CD1c-positive myeloid dendritic cell (primary cell): ENCODE data around the gene TSSK1B.
"Not testable (repeated sequence)": the region's sequence is repeated elsewhere in the genome, so short reads cannot be mapped to it uniquely, and the experiment has no call there.

Experiments used
- DNase-seq: peaks from one replicate; pipeline ENCODE4 v3.0.0-alpha.2; 2016; ENCODE audit errors: extremely low spot score

Gene TSSK1B

GRCh38 chr5:113434889-113435288 is at the start of gene TSSK1B:
TSSK1B (minus strand) TSS chr5:113434989; CDS start chr5:113434839, 150 bp downstream.
- no peak for DNase-seq

GRCh38 chr5:113480243-113480642 is 45.5 kb upstream of the TSSK1B start:
- no peak for DNase-seq

GRCh38 chr5:113478691-113479090 is 43.9 kb upstream of the TSSK1B start:
- no peak for DNase-seq

GRCh38 chr5:113474100-113474728 is 39.4 kb upstream of the TSSK1B start:
- DNase-seq, result no peak

- DNase-seq, result no peak
Observed at GRCh38 chr5:113463032-113463431, 28.2 kb upstream of the TSSK1B start.

GRCh38 chr5:113457106-113457505 is 22.3 kb upstream of the TSSK1B start:
- not testable (repeated sequence) for DNase-seq

GRCh38 chr5:113452941-113453340 is 18.2 kb upstream of the TSSK1B start:
- DNase-seq, result no peak

- DNase-seq, result no peak
Observed at GRCh38 chr5:113451797-113452196, 17.0 kb upstream of the TSSK1B start.

- no peak for DNase-seq
Observed at GRCh38 chr5:113450929-113451328, 16.1 kb upstream of the TSSK1B start.

- DNase-seq, result no peak
Observed at GRCh38 chr5:113450462-113450861, 15.7 kb upstream of the TSSK1B start.

- DNase-seq, result no peak
Observed at GRCh38 chr5:113448252-113448651, 13.5 kb upstream of the TSSK1B start.

- DNase-seq, result no peak
Observed at GRCh38 chr5:113447498-113448050, 12.8 kb upstream of the TSSK1B start.

- DNase-seq, result no peak
Observed at GRCh38 chr5:113446358-113446927, 11.7 kb upstream of the TSSK1B start.

GRCh38 chr5:113437111-113437510 is 2.3 kb upstream of the TSSK1B start:
- DNase-seq, result no peak

- no peak for DNase-seq
Observed at GRCh38 chr5:113435575-113435974, 786 bp upstream of the TSSK1B start.

GRCh38 chr5:113433862-113434612 is 752 bp downstream of the TSSK1B start:
- DNase-seq, result no peak

GRCh38 chr5:113433071-113433470 is 1.7 kb downstream of the TSSK1B start:
- DNase-seq, result no peak

- no peak for DNase-seq
Observed at GRCh38 chr5:113427871-113428574, 6.8 kb downstream of the TSSK1B start.

- no peak for DNase-seq
Observed at GRCh38 chr5:113425909-113426308, 8.9 kb downstream of the TSSK1B start.

- no peak for DNase-seq
Observed at GRCh38 chr5:113421693-113422092, 13.1 kb downstream of the TSSK1B start.

- no peak for DNase-seq
Observed at GRCh38 chr5:113405530-113405929, 29.3 kb downstream of the TSSK1B start.

- no peak for DNase-seq
Observed at GRCh38 chr5:113404269-113404668, 30.5 kb downstream of the TSSK1B start.
